Glutamatergic neuron (in vitro differentiated cells): ENCODE measurements around the gene ACBD4. TPM values are rescaled to one million over a fixed set of nuclear protein-coding genes. Genes with fewer than 3 reads are reported as not detected.
"Not testable (repeated sequence)": the region's sequence is repeated elsewhere in the genome, so short reads cannot be mapped to it uniquely, and the experiment has no call there.

Experiments
- DNase-seq: peaks from one replicate; pipeline ENCODE4 v3.0.0; 2022
- H3K27ac Mint-ChIP-seq: one replicate; pipeline ENCODE4 v1.8.0; 2020; ENCODE audit warnings: mild to moderate bottlenecking, mixed read lengths, inconsistent platforms; ENCODE audit not compliant: unreplicated experiment
- H3K27me3 Mint-ChIP-seq: one replicate; pipeline ENCODE4 v1.8.0; 2020; ENCODE audit warnings: mild to moderate bottlenecking, moderate library complexity, mixed read lengths, inconsistent platforms; ENCODE audit not compliant: unreplicated experiment
- H3K36me3 Mint-ChIP-seq: one replicate; pipeline ENCODE4 v1.8.0; 2020; ENCODE audit warnings: mild to moderate bottlenecking, mixed read lengths, inconsistent platforms; ENCODE audit not compliant: unreplicated experiment
- H3K4me1 Mint-ChIP-seq: one replicate; pipeline ENCODE4 v1.8.0; 2020; ENCODE audit warnings: mild to moderate bottlenecking, low read depth, mixed read lengths, inconsistent platforms; ENCODE audit not compliant: unreplicated experiment
- H3K4me3 Mint-ChIP-seq: one replicate; pipeline ENCODE4 v1.8.0; 2020; ENCODE audit warnings: mild to moderate bottlenecking, mixed read lengths, inconsistent platforms; ENCODE audit not compliant: unreplicated experiment
- H3K9me3 Mint-ChIP-seq: one replicate; pipeline ENCODE4 v1.8.0; 2020; ENCODE audit warnings: mild to moderate bottlenecking, moderate library complexity, mixed read lengths, inconsistent platforms; ENCODE audit not compliant: unreplicated experiment
- total RNA-seq: library from RNA; stranded (reverse); fragmentation: NEBNext Ultra II Directional; extraction: Animal tissue kit (Norgen Biotek cat#: 25700); gene quantifications from one replicate; pipeline ENCODE4 v1.2.1, GENCODE V29; 2021; ENCODE audit not compliant: unreplicated experiment
- TF ChIP-seq, protein P1 (sequence below): fragments of 200-600 bp; sonication (generic); IDR thresholded peaks from one replicate; pipeline ENCODE4 v1.5.0; 2021; ENCODE audit not compliant: partially characterized antibody, unreplicated experiment

Gene ACBD4
- total RNA-seq, 1 donor from 2014 or later = 3.7 TPM

DNA sequence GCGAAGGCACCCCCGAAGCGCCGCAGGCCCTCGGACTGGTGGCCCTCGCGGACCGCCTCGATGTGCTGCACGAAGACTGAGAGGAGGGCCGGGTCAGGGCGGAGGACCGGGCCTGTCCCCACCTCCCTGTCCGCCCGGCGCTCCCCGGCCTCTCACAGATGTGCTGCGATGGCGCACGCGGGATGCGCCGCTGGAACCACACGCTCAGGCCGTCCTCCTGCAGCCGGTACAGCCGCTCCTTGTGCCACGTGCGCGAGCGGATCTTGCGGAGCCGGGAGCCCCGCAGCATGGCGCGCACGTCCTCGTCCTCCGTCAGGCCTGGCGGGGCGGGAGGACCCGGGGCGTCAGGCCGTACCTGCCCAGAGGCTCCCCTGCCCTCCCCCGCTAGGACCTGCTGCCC lies 14.4 kb upstream of the ACBD4 start:
- DNase-seq = no peak
- Mint-ChIP-seq H3K36me3 (no peaks in the 10 kb centered on the region), H3K4me1 (peaks cover 7% of the 10 kb centered on the region), H3K27ac (no peak overlapping the region), H3K9me3 (no peaks in the 10 kb centered on the region), H3K27me3 (peaks cover 5% of the 10 kb centered on the region), H3K4me3 (no peak overlapping the region)
- TF ChIP-seq, protein P1, sequence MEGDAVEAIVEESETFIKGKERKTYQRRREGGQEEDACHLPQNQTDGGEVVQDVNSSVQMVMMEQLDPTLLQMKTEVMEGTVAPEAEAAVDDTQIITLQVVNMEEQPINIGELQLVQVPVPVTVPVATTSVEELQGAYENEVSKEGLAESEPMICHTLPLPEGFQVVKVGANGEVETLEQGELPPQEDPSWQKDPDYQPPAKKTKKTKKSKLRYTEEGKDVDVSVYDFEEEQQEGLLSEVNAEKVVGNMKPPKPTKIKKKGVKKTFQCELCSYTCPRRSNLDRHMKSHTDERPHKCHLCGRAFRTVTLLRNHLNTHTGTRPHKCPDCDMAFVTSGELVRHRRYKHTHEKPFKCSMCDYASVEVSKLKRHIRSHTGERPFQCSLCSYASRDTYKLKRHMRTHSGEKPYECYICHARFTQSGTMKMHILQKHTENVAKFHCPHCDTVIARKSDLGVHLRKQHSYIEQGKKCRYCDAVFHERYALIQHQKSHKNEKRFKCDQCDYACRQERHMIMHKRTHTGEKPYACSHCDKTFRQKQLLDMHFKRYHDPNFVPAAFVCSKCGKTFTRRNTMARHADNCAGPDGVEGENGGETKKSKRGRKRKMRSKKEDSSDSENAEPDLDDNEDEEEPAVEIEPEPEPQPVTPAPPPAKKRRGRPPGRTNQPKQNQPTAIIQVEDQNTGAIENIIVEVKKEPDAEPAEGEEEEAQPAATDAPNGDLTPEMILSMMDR = no peak

DNA sequence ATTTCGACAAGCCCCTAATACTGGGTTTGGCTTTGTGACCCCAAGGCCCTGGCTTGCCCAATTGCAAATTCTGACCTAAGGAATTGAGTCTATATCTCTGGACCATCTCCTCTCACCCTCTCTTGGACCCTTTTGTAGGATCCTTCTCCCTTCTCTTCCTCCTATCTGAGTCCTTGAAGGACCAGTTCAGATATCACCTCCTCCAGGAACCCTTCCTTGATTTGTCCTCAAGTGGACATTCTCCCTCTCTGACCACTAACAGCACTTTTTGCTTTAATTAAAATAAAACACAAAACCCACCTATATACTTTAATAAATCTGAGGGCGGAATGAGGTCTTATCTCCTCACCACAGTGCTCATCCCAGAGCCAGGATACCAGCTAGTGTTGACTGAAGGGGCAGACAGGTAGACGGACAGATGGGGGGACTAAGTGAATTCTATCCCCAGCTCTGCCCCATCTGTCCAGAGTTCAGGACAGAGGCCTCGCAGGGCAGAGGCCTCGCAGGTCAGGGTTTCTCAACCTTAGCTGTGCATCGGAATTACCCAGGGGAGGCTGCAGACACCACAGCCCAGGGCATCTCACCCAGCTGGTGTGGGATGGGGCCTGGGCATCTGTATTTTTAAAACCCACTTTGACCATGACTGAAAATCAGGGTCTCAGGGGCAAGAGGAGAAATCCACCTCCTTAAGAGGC lies 12.3 kb upstream of the ACBD4 start:
- H3K4me1 Mint-ChIP-seq = peaks cover 9% of the 10 kb centered on the region

DNA sequence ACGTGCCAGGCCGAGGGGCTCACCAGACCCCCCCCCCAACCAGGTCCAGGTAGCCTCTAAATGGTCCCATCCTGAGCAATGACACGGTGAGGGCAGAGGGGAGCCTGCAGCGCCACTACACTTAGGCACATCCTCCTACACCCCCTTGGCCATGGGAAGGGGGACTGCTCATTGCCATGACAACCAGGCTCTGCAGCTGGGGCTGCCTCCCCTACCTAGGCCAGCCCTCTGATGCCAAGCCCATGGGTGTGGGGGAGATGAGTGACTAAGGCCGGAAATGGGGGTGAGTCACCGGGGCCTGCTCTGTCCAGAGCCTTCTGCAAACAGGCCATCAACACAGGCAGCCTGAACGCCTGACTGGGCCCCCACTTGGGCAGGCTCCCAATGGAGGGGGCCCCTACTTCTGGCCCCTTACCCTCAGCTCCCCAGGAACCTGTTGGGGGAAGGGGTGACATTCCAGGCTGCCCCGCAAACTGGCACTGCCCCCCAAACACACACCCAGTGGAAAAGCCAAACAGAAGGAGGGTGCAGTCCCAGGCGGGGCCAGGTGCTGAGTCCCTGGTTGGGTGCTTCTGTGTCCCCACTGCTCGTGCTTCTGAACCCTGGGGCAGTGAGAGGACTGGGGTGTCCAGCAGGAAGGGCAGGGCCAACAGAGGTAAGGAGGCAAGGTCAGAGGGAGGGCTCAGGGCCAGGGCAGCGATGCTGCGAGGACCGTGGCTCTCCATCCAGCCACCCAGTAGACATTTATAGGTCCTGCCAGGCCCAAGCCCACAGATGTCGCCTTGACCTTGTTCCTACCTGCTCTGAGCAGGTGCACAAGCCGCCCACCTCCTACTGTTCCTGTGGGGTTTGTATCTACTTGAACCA lies 11.3 kb upstream of the ACBD4 start:
- H3K27me3 Mint-ChIP-seq = peaks cover 5% of the 10 kb centered on the region
- no peak for DNase-seq
- H3K4me1 Mint-ChIP-seq = peaks cover 9% of the 10 kb centered on the region
- peaks cover 3% of the 10 kb centered on the region for H3K9me3 Mint-ChIP-seq
- no peaks in the 10 kb centered on the region for H3K36me3 Mint-ChIP-seq
- no peak overlapping the region for H3K27ac Mint-ChIP-seq
- TF ChIP-seq, protein P1 = no peak
- H3K4me3 Mint-ChIP-seq = no peak overlapping the region

More for the DNA sequence above, 12.3 kb upstream of the ACBD4 start:
- H3K9me3 Mint-ChIP-seq = peaks cover 3% of the 10 kb centered on the region
- TF ChIP-seq, protein P1 = no peak
- H3K36me3 Mint-ChIP-seq = no peaks in the 10 kb centered on the region
- peaks cover 5% of the 10 kb centered on the region for H3K27me3 Mint-ChIP-seq
- no peak overlapping the region for H3K4me3 Mint-ChIP-seq
- DNase-seq = no peak
- no peak overlapping the region for H3K27ac Mint-ChIP-seq

DNA sequence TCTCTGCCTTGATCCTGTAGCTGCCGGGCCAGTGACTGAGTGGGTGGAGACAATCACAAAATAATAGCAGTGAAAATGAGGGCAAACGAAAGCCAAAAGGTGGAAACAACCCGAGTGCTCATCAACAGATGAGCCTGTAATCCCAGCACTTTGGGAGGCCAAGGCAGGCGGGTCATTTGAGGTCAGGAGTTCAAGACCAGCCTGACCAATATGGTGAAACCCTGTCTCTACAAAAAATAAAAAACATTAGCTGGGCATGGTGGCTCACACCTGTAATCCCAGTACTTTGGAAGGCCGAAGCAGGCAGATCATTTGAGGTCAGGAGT lies 10.7 kb upstream of the ACBD4 start:
- H3K4me3 Mint-ChIP-seq, H3K36me3 Mint-ChIP-seq, DNase-seq, H3K9me3 Mint-ChIP-seq, H3K27ac Mint-ChIP-seq, H3K4me1 Mint-ChIP-seq, H3K27me3 Mint-ChIP-seq: not testable (repeated sequence)

DNA sequence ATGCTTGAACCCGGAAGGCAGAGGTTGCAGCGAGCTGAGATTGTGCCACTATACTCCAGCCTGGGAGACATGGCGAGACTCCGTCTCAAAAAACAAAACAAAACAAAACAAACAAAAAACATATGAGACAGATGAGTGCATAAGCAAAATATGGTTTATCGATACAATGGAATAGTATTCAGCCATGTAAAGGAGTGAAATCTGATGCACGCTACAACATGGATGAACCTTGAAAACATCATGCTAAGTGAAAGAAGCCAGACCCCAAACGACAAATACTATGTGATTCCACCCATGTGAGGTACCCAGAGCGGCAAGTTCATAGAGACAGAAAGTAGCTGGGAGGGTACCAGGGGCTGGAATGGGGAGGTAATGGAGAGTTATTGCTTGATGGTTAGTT lies 10.0 kb upstream of the ACBD4 start:
- TF ChIP-seq, protein P1 = no peak
- no peak overlapping the region for H3K27ac Mint-ChIP-seq
- H3K36me3 Mint-ChIP-seq = no peaks in the 10 kb centered on the region
- H3K4me3 Mint-ChIP-seq = no peak overlapping the region
- H3K4me1 Mint-ChIP-seq = peaks cover 9% of the 10 kb centered on the region
- peaks cover 3% of the 10 kb centered on the region for H3K9me3 Mint-ChIP-seq
- peaks cover 6% of the 10 kb centered on the region for H3K27me3 Mint-ChIP-seq
- DNase-seq = no peak
